KMS-11 (cell line): Measurements from ENCODE around the gene PRSS2.

Source experiments
- H2AFZ ChIP-seq: fragments of 200-600 bp; sonication (generic); 2 replicates; pipeline ENCODE4 v1.6.1; 2016; ENCODE audit warnings: antibody characterized with exemption, mixed run types, low read depth
- H3K27ac ChIP-seq: fragments of 200-600 bp; sonication (generic); 2 replicates; pipeline ENCODE4 v1.6.1; 2016; ENCODE audit warnings: mild to moderate bottlenecking, mixed run types
- H3K27me3 ChIP-seq: fragments of 200-600 bp; sonication (generic); 2 replicates; pipeline ENCODE4 v1.6.1; 2017; ENCODE audit warnings: mild to moderate bottlenecking, low read depth, mixed run types, moderate library complexity; ENCODE audit not compliant: insufficient read depth
- H3K36me3 ChIP-seq: fragments of 200-600 bp; sonication (generic); 2 replicates; pipeline ENCODE4 v1.6.1; 2017; ENCODE audit warnings: mild to moderate bottlenecking, mixed run types; ENCODE audit not compliant: insufficient read depth
- H3K4me1 ChIP-seq: fragments of 200-600 bp; sonication (generic); 2 replicates; pipeline ENCODE4 v1.6.1; 2016; ENCODE audit warnings: mild to moderate bottlenecking, low read depth, mixed run types; ENCODE audit not compliant: poor library complexity, severe bottlenecking
- H3K4me2 ChIP-seq: fragments of 200-600 bp; sonication (generic); 2 replicates; pipeline ENCODE4 v1.7.0; 2016; ENCODE audit warnings: mild to moderate bottlenecking, mixed run types
- H3K4me3 ChIP-seq: fragments of 200-600 bp; sonication (generic); IDR thresholded peaks from 2 replicates; pipeline ENCODE4 v1.6.1; 2017; ENCODE audit warnings: low read depth, low read length, mixed read lengths; ENCODE audit not compliant: insufficient read depth
- H3K79me2 ChIP-seq: fragments of 200-600 bp; sonication (generic); 2 replicates; pipeline ENCODE4 v1.6.1; 2016; ENCODE audit warnings: low read depth, mixed run types; ENCODE audit not compliant: insufficient read depth
- H3K9ac ChIP-seq: fragments of 200-600 bp; sonication (generic); 2 replicates; pipeline ENCODE4 v1.6.1; 2016; ENCODE audit warnings: mild to moderate bottlenecking, mixed run types
- H4K20me1 ChIP-seq: fragments of 200-600 bp; sonication (generic); 2 replicates; pipeline ENCODE4 v1.6.1; 2016; ENCODE audit warnings: mild to moderate bottlenecking, mixed run types; ENCODE audit not compliant: insufficient read depth
- TF ChIP-seq, protein P1 (sequence below): fragments of 200-600 bp; sonication (generic); conservative IDR thresholded peaks from 2 replicates; pipeline ENCODE4 v1.6.1; 2017; ENCODE audit warnings: low read depth, mild to moderate bottlenecking, antibody characterized with exemption, low read length, moderate library complexity, mixed read lengths

The PRSS2 gene

DNA sequence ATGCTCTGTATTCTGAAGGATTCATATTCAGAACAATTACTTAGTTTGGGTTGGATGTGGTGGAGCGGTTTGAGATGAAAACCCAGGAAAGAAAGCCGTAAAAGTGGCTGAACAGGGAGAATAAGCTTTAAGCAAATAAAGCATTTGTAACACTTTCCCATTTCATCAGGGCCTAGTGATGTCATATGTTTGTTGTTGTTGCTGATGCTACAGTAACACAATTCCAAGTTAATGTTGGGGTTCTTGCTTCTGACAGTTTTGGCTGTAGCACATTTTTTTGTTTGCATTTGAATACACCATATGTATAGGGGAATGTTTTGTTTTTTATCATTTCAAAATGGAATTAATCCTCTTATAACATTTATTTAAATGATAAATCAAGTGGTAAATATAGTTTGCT is 43.7 kb downstream of the PRSS2 start:
- Histone ChIP-seq H3K9ac (no peak overlapping the region), H3K4me1 (peaks cover 20% of the 10 kb centered on the region), H3K27me3 (no peaks in the 10 kb centered on the region), H2AFZ (no peak overlapping the region), H3K79me2 (no peaks in the 10 kb centered on the region), H3K36me3 (no peaks in the 10 kb centered on the region), H3K4me3 (no peak overlapping the region), H3K4me2 (no peak overlapping the region), H3K27ac (no peak overlapping the region), H4K20me1 (no peaks in the 10 kb centered on the region)
- TF ChIP-seq, protein P1, sequence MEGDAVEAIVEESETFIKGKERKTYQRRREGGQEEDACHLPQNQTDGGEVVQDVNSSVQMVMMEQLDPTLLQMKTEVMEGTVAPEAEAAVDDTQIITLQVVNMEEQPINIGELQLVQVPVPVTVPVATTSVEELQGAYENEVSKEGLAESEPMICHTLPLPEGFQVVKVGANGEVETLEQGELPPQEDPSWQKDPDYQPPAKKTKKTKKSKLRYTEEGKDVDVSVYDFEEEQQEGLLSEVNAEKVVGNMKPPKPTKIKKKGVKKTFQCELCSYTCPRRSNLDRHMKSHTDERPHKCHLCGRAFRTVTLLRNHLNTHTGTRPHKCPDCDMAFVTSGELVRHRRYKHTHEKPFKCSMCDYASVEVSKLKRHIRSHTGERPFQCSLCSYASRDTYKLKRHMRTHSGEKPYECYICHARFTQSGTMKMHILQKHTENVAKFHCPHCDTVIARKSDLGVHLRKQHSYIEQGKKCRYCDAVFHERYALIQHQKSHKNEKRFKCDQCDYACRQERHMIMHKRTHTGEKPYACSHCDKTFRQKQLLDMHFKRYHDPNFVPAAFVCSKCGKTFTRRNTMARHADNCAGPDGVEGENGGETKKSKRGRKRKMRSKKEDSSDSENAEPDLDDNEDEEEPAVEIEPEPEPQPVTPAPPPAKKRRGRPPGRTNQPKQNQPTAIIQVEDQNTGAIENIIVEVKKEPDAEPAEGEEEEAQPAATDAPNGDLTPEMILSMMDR: no peak

DNA sequence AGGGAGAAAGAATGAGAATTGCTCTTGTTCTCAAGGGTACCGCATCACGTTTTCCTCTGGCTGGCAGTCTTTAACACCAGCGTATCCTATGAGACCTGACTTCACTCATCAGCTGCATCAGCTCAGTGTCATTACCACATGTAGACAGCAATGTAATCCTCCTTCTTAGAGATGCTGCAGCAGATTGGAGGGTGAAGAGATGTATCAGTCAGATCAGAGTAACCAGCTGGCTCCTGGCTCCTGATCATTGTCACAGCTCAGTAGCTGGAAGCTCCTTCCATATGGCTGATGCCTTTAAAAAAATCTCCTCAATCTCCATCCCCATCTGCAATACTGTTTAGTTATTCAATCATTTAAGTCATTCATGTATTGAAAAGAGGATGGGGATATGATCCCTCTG is 44.4 kb downstream of the PRSS2 start:
- H3K4me3 ChIP-seq: no peak overlapping the region
- TF ChIP-seq, protein P1: no peak
- H3K4me1 ChIP-seq: peaks cover 13% of the 10 kb centered on the region
- H4K20me1 ChIP-seq: no peaks in the 10 kb centered on the region
- no peaks in the 10 kb centered on the region for H3K79me2 ChIP-seq
- no peak overlapping the region for H2AFZ ChIP-seq
- no peak overlapping the region for H3K27ac ChIP-seq
- no peaks in the 10 kb centered on the region for H3K27me3 ChIP-seq
- no peaks in the 10 kb centered on the region for H3K36me3 ChIP-seq
- H3K9ac ChIP-seq: no peak overlapping the region
- H3K4me2 ChIP-seq: no peak overlapping the region

DNA sequence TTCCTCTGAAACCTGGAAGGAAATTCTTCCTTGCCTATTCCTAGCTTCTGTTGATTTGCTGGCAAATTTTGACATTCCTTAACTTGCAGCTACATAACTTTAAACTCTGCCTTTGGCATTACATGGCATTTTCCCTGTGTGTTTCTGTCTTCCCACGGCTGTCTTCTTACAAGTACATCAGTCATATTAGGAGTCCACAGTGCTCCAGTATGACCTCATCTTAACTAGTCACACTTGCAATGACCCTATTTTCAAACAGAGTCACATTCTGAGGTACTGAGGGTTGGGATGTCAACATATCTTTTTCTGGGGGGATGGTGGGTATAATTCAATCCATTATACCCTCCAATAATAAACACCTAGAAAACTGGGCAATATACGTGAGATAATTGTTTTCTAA is 46.7 kb downstream of the PRSS2 start:
- Histone ChIP-seq H3K27ac (no peak overlapping the region), H4K20me1 (no peaks in the 10 kb centered on the region), H3K4me2 (no peak overlapping the region), H3K79me2 (no peaks in the 10 kb centered on the region), H3K4me1 (no peaks in the 10 kb centered on the region), H3K36me3 (no peaks in the 10 kb centered on the region), H3K27me3 (no peaks in the 10 kb centered on the region), H3K9ac (no peak overlapping the region), H2AFZ (no peak overlapping the region), H3K4me3 (no peak overlapping the region)
- TF ChIP-seq, protein P1: no peak

DNA sequence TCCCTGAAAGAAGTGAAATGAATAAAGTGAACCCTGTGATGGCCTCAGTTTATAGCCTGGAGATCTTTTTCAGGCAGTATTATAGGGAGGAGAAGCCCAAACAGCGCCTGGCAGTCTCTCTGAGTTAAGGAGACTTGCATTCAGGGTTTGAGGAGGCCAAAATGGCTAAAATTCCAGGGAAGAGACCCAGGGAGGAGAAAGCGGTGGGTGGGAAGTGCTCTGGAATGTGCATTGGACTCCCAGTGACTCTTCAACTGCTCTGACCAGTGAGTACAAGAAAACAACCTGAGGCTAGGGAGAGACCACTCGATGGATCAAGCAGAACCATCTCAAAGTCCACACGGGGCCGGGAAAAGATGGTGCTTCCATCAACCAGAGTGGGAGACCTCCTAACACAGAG is 48.8 kb downstream of the PRSS2 start:
- Histone ChIP-seq H3K27ac (no peak overlapping the region), H3K9ac (no peak overlapping the region), H3K27me3 (no peaks in the 10 kb centered on the region), H4K20me1 (no peaks in the 10 kb centered on the region), H3K4me3 (no peak overlapping the region), H3K79me2 (no peaks in the 10 kb centered on the region), H2AFZ (no peak overlapping the region), H3K36me3 (no peaks in the 10 kb centered on the region), H3K4me2 (no peak overlapping the region), H3K4me1 (no peaks in the 10 kb centered on the region)
- TF ChIP-seq, protein P1: no peak
